ENCODE data around the gene ATF6B. TPM values are rescaled to one million over a fixed set of nuclear protein-coding genes. Genes with fewer than 3 reads are reported as not detected.
A peak's percentile ranks its signal among the peaks of the same experiment; 100 is the strongest.

The ATF6B gene
- total and polyA plus RNA-seq, 2 of the 13 experiments (the other 11 are each of a cell fraction or from before 2014, with no cell fraction given) = 18.1 to 44.0 TPM

GRCh38 chr6:32177183-32177787 lies 49.2 kb upstream of the ATF6B start (continued):
- TF ChIP-seq GATAD1 (CRISPR knock-in tag; IDR thresholded peaks at IDR 0.05) (peak; percentile 1; the same call in 1 of the 2 replicates), ZNF460 (CRISPR knock-in tag; IDR thresholded peaks at IDR 0.05; ENCODE audit: borderline replicate concordance) (no peak), ZNF746 (CRISPR knock-in tag; IDR thresholded peaks at IDR 0.05) (no peak; the same call in 1 of the 2 replicates), TEAD2 (CRISPR knock-in tag; IDR thresholded peaks at IDR 0.05) (no peak), TOE1 (CRISPR knock-in tag; IDR thresholded peaks at IDR 0.05) (no peak), ZNF329 (CRISPR knock-in tag; IDR thresholded peaks at IDR 0.05; ENCODE audit: low read depth) (no peak), ARID5B (CRISPR knock-in tag; IDR thresholded peaks at IDR 0.05) (peak; percentile 3; the same call in 1 of the 2 replicates), SMC3 (IDR thresholded peaks at IDR 0.05; ENCODE audit: low read length) (no peak), DZIP1 (CRISPR knock-in tag; IDR thresholded peaks at IDR 0.05) (no peak), ETV5 (CRISPR knock-in tag; IDR thresholded peaks at IDR 0.05; ENCODE audit: borderline replicate concordance) (no peak), ZNF432 (CRISPR knock-in tag; IDR thresholded peaks at IDR 0.05; ENCODE audit: borderline replicate concordance) (no peak), ZNF598 (CRISPR knock-in tag; IDR thresholded peaks at IDR 0.05; ENCODE audit: borderline replicate concordance) (0 out of 2 replicates have a peak, but pooled peaks have one; percentile 16), ZNF546 (CRISPR knock-in tag; conservative IDR thresholded peaks at IDR 0.05) (no peak), BATF2 (CRISPR knock-in tag; IDR thresholded peaks at IDR 0.05) (no peak), GMEB2 (CRISPR knock-in tag; IDR thresholded peaks at IDR 0.05; ENCODE audit: low read depth) (no peak), ZNF678 (CRISPR knock-in tag; IDR thresholded peaks at IDR 0.05) (no peak), KAT8 (CRISPR knock-in tag; IDR thresholded peaks at IDR 0.05) (peak; percentile 18; the same call in 1 of the 2 replicates), ZNF784 (CRISPR knock-in tag; IDR thresholded peaks at IDR 0.05; ENCODE audit: borderline replicate concordance) (no peak)

All from HepG2 (cell line).